ENCODE measurements around the gene ABCB1. TPM values are rescaled to one million over a fixed set of nuclear protein-coding genes. Genes with fewer than 3 reads are reported as not detected.

ABCB1 gene
- total and polyA plus RNA-seq, 2 of the 8 experiments (the other 6 are each of a cell fraction or from before 2014, with no cell fraction given), result 0.51 to 1.2 TPM

DNA sequence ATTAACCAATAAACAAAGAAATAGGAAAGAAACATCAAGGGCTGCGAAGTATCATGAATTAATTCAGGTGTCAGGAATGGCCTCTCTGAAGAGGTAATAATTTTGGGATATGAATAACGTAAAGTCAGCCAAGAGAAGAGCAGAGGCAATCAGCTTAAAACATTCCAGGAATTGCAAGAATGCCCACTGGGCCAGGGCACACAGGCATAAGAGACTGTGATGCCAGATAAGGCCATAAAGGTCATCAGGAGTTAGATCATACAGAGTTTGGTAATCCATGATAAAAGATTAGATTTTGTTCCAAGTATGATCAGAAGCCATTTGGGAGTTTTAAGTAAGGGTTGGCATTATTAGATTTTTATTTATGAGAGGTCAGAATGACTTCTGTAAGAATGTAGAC, 72.0 kb downstream of the ABCB1 start:
- no peak overlapping the region for H3K18ac ChIP-seq (ENCODE audit: extremely low read depth, low read length)
- H3K56ac ChIP-seq (replicated peaks; ENCODE audit: insufficient read length, low read depth, low read length), result no peak overlapping the region
- H3K4me3 ChIP-seq (ENCODE audit: extremely low read depth in 1 of 4, insufficient read depth in 2 of 4, low read depth in 3 of 4, low read length in 4 of 4), result no peak overlapping the region
- H2BK20ac ChIP-seq (ENCODE audit: low read length), result no peak overlapping the region
- H3K27me3 ChIP-seq (replicated peaks in 1 of 4; ENCODE audit: control insufficient read depth in 3 of 4, extremely low read depth in 1 of 4, insufficient read depth in 3 of 4, low read length in 3 of 4), result no peaks in the 10 kb centered on the region
- H4K91ac ChIP-seq (replicated peaks; ENCODE audit: insufficient read length, low read length), result no peak overlapping the region
- no peak overlapping the region for H3K23ac ChIP-seq (ENCODE audit: insufficient read length)
- no peak overlapping the region for H2BK15ac ChIP-seq (ENCODE audit: low read length)
- no peak overlapping the region for H3K14ac ChIP-seq (ENCODE audit: insufficient read length)
- no peaks in the 10 kb centered on the region for H3K79me2 ChIP-seq (ENCODE audit: control insufficient read depth in 1 of 2, insufficient read depth in 2 of 2, low read length in 2 of 2)
- CTCF ChIA-PET (ENCODE audit: partially characterized antibody), result no interaction called here
- H2BK5ac ChIP-seq (ENCODE audit: low read depth, low read length), result no peak overlapping the region
- no peak overlapping the region for H2BK120ac ChIP-seq (replicated peaks; ENCODE audit: low read depth, low read length)
- DNase-seq (ENCODE audit: low read depth in 1 of 2, low spot score in 2 of 2), result no peak
- no peak overlapping the region for H3K4ac ChIP-seq (replicated peaks; ENCODE audit: insufficient read length, low read depth, low read length)
- H3K9ac ChIP-seq (replicated peaks in 1 of 4; ENCODE audit: extremely low read depth in 1 of 4, low read depth in 3 of 4, low read length in 3 of 4), result no peak overlapping the region
- TF ChIP-seq TEAD4 (IDR thresholded peaks at IDR 0.05; ENCODE audit: low read depth, low read length) (peak; percentile 78), TAF7 (optimal IDR thresholded peaks at IDR 0.05; ENCODE audit: borderline replicate concordance, low read depth, low read length) (no peak)
- H3K4me1 ChIP-seq (replicated peaks in 1 of 4; ENCODE audit: control insufficient read depth in 3 of 4, insufficient read depth in 4 of 4, low read length in 3 of 4), result 0 out of 7 replicates have a peak, but pooled peaks cover 0 to 2% (median 0%) of the 10 kb centered on the region in 4 experiments
- no peak overlapping the region for H2BK12ac ChIP-seq (ENCODE audit: low read depth, low read length)
- no peaks in the 10 kb centered on the region for H3K79me1 ChIP-seq (ENCODE audit: low read depth, low read length)
- H3K27ac ChIP-seq (ENCODE audit: low read depth, low read length), result no peak overlapping the region
- POLR2A ChIA-PET (ENCODE audit: partially characterized antibody), result interaction anchor here (0.5 kb wide), 1 partner anchor 80 kb away, joined by 3 read pairs; no protein-coding TSS in a partner anchor
- H3K23me2 ChIP-seq (ENCODE audit: low read depth, low read length), result no peaks in the 10 kb centered on the region
- H2AK5ac ChIP-seq (ENCODE audit: low read depth, low read length), result no peak overlapping the region
- 79% methylated on average over 2 of the region's 2 CpGs; no CpG with 5 or more reads in 1 of the 2 experiments for WGBS, 2 experiments (ENCODE audit: extremely low coverage in 1 of 2, insufficient coverage in 1 of 2, insufficient read length in 1 of 2, insufficient replicate concordance in 2 of 2, low coverage in 1 of 2, low lambda C conversion rate in 2 of 2, missing lambda C conversion rate in 1 of 2)
- H3K36me3 ChIP-seq (ENCODE audit: control insufficient read depth in 2 of 4, insufficient read depth in 4 of 4, low read length in 3 of 4), result no peaks in the 10 kb centered on the region
- no peak overlapping the region for H2AFZ ChIP-seq (ENCODE audit: low read length)
- H4K20me1 ChIP-seq (replicated peaks in 1 of 2; ENCODE audit: control insufficient read depth in 1 of 2, insufficient read depth in 2 of 2, low read length in 2 of 2), result no peaks in the 10 kb centered on the region
- FAIRE-seq, result no peak
- no peak overlapping the region for H4K8ac ChIP-seq (ENCODE audit: extremely low read depth, insufficient read depth, low read length)
- H4K5ac ChIP-seq (ENCODE audit: insufficient read length, low read depth, low read length), result no peak overlapping the region
- H3K4me2 ChIP-seq (ENCODE audit: insufficient read depth in 1 of 2, low read depth in 2 of 2, low read length in 2 of 2), result no peak overlapping the region
- no peaks in the 10 kb centered on the region for H3K9me3 ChIP-seq (ENCODE audit: insufficient read depth in 2 of 2, low read depth in 1 of 2, low read length in 1 of 2)
